Activated T-cell treated with anti-CD3 and anti-CD28 coated beads, Interleukin-2, amount 50 U/mL, for 48 hours (primary cell): ENCODE data around the gene TMEM63A.
A peak's percentile ranks its signal among the peaks of the same experiment; 100 is the strongest.

Experiments used
- DNase-seq, 2 experiments: peaks; one replicate each; pipeline ENCODE4 v3.0.0-alpha.2; 2020

The TMEM63A gene

DNA sequence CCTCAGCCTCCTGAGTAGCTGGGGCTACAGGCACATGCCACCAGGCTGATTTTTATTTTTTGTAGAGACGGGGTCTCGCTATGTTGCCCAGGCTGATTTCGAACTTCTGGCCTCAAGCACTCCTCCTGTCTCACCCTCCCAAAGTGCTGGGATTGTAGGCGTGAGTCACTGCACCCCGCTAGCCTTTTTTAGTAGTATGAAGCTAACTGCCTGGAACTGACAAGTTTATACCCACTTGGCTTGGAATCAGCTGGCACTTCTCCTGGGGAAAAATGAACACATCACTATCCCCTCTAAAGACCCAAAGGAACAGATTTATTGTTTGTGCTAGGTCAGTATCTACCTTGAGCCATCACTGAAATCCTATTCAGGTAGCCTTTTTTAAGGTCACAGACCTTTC is 19.0 kb downstream of the TMEM63A start:
- DNase-seq: no peak

DNA sequence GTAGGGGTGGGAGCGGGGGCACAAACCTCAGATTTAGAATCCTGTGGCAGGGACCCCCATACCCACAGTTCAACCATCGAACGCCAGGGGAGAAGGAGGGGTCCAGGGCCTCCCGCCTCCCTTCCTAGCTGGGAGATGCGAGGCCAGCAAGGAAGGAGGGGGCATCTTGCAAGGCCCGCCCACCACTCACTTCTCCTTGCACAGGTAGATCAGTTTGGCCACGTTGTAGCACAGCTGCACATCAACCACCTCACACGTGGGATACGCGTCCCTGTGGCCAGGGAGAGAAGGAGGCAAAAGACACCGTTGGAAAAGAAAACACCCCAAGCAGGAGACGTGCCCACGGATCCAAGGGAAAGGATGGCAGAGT is 19.6 kb downstream of the TMEM63A start:
- DNase-seq: no peak

- DNase-seq: no peak
These were observed 20.2 kb downstream of the TMEM63A start for GRCh38 chr1:225861834-225862580.

GRCh38 chr1:225860876-225861441 is 21.2 kb downstream of the TMEM63A start:
- no peak for DNase-seq

DNA sequence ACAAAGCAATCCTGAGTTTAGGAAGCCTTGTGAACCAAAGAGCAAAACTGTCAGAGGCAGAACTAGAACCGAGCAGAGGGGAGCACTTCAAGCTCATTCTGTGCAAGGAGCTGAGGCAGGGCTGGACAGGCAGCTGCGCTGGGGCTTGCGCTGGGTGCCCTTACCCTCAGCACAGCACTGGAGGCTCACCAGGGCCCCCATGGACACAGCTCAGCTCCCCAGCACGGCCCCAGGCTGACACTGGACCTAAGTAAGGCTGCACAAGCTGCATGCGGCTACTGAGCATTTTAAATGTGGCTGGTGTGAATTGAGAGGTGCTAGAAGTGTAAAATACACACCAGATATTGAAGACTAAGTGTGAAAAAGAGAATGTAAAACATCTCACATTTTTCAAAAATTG is 22.1 kb downstream of the TMEM63A start:
- DNase-seq: no peak

DNA sequence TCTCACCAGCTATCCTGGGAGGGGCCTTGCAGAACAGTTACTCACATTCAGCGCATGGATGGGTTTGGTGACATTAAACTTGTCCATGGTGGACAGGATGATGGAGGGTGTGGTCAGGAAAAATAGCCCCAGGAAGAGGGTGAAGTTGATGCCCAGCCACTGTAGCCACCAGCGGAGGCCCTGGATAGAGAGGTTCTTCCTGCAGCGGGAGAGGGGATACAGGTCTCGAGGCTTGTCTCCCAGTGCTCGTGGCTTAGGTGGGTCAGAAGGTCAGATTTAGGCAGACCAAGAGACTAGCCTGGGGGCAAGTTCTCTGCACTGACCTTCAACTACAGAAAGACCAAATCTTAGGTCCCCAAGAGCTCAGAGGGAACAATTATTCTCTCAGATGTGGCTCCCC is 23.0 kb downstream of the TMEM63A start:
- DNase-seq: no peak

GRCh38 chr1:225857256-225857655 is 24.9 kb downstream of the TMEM63A start:
- DNase-seq: no peak

DNA sequence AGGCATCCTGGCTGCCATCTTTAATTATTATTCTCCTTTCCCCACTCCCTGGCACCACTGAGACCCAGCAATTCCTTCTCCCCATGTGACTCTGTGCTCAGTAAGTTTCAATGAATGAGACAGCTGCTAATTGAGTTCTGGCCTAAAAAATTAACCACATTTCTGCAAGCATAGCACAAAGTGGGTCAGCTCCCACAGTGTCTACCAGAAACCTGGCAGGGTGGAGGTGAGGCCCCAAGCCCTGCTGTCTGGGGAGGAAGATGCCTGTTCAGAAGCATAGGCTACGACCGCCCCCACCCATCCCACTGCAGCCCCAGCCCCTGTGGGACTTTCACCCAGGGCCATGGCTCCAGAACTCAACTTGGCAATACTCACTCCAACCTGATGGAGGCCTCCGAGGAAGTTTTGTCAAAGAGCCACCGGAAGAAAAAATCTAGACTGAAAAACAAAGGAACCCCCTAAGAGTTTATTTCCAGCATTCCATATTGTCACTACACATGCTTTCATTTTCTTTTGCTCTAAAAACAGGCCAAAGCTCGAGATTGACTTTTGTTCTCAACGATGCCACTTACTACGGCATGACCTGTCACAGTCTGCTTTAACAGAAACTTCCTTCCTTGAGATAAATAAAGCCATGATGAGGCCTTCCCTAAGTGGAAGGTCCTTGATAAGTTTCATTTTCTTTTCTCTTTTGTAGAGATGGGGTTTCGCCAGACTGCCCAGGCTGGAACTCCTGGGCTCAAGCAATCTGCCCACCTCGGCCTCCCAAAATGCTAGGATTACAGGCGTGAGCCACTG is 26.5 kb downstream of the TMEM63A start:
- DNase-seq: no peak

DNA sequence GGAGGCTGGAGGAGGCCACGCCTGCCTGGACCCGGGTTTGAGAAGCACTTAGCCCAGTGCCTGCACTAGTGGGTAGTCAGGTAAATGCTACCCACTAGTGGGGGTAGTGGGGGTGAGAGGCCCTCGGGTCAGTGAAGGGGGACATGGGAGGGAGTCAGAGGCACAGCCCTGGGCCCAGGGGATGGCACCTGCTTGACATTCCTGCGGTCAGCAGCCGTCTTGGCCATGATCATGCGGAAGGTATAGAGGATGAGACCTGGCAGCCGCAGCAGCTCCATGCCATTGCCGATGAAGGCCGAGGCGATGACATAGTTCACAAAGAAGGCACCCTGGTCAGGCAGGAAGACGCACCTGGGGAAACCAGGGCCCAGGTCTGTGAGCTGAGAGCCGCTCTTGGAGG is 28.7 kb downstream of the TMEM63A start:
- DNase-seq: no peak

DNA sequence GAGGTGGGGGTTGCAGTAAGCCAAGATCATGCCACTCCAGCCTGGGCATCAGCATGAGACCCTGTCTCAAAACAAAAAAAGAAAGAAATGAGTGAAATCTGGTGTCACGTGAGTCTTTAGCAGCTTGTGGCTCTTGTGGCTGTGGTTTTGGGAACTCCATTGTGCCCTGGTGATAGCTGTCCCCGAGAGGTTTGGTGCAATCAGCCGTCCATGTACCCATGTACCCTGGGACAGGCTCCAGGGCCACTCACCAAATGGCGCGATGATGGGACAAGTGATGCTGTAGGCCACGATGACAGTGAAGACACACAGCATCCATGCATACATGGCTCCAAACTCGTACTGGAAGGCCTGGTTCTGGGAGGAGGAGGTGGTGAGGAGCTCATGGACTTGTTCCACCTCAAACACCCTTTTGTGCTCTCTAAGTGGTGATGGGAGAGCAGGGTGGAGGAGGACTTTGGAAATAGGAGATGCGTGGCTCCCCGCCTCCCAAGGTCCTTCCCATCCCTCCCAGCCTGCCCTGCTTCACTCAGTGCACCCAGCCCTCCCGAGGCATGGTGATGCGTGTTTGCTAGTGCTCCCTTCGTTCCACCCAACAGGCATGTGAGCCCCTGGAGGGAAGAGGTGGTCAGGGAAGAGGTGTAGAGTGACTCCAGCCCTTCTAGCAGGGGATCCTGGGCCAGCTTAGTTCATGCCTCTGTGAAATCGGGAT is 29.6 kb downstream of the TMEM63A start:
- DNase-seq: no peak

DNA sequence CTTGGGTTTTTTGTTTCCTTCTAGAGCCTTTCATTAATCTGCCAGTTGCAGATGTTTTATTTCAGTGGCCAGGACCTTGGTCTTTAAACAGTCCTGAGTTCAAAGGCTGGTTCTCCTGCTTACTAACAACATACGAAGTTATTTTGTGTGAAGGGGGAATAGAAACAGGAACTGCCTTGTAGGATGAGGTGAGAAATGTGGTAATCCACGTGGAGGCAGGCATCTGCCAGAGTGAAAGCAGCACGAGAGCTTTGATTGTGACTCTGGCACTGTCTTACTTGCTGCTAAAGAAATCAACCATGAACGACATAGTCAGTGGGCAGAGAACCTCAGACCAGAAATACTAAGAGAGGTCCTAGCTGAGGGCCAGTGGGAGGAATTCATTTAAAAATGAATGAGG is 30.4 kb downstream of the TMEM63A start:
- no peak for DNase-seq

- no peak for DNase-seq
These were observed 31.8 kb downstream of the TMEM63A start for GRCh38 chr1:225850370-225850769.

DNA sequence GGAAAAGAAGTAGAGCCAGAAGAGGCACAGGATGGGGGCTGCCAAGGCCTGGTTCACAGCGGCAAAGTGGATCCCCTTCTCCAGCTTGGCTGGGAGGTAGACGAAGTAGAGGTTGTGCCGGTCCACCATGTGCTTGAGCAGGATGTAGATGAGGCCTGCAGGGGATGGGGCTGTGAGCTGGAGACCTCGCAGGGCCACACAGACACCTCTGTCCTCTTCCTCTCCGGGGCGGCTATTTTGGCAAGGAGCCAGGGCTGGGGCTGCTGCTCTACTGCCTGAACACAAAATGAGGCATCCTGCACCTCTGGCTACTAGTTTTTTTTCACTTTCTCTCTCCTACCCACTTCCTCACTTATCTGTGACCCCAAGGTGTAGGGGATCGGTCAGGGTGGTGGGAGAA is 32.3 kb downstream of the TMEM63A start:
- DNase-seq: peak; percentile 30 to 41

DNA sequence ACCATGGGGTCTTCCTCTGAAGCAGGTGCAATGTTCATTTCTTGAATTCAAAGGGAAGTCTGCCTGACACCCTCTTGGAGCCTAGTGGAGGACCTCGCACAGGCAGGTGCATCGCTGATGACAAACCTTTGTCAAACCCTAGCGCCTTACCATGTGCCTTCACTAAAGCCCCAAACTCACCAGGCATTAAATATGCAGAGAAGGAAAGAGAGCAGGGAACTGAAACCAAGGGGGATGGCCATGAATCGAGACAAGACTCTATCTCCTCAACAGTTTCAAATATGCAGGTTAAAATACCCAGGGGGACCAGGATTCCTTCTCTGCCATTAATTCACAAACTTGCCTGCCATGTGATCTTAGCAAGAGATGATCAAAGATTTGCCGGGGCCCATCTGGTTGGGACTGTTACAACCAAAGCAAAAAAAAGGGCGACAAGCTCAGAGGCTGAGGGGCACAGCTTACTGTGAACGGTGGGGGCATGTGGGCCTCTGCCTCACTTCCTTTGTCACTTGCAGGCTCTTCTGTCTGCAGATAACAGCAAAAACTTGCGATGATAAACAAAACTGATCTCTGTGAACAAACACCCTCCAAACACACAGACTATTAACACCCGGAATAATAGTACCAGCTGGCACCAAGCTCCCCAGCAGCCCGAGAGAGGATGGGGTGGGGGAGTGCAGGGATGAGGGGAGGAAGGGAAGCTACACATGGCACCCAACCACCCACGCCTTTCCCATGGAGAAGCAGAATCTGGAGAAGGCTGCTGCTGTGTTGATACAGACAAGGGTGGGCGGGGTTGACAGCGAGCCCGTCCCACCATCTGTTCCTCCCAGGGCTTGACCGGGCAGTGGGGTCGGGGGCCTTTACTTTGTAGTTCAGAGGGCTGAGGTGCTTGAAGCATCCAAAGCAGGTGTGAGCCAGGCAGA is 33.9 kb downstream of the TMEM63A start:
- no peak for DNase-seq

GRCh38 chr1:225847610-225848009 is 34.6 kb downstream of the TMEM63A start:
- DNase-seq: no peak

DNA sequence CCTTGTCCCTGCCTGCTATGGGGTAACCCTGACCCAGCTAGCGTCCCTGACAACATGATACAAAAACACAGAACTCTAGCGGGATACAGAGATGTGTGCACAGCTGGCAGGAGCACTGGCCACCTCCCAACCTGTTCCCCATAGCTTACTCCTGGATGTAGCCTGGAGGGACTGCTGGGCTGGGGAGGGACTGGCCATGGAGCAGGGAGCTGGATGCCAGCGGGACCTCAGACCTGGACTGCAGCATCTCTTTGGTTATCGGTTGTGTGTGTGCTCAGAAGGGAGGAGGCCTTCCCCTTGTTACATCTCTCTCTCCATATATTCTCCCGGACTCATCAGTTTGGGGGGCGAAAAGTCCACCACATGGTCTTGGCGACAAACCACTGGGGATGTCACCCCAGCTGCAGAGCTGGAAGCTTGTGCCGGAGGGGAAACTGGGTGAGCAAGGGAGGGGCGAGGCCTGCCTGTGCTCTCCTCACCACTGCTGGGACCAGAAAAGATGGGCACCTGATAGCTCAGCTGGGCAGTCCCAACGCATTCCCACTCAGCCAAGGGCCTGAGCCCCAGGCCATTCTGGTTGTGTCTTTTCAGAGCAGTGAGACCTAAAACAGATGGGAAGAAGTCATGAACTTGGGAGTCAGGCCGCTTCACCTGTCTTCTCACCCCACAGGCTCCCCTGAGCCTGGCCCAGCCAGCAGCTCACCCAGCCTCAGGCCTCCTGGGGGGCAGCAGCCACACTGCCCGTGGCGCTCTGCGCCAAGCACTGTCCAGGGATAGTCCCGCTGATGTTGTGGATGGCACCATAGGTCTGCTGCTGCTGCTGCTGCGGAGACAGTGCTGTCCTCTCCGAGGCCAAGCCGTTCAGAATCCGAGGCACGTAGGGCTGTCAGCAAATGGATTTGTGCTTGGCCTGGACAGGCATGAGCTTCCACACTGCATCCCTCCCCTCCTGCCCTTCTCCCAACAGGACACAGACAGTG is 35.6 kb downstream of the TMEM63A start:
- DNase-seq: no peak

- DNase-seq: peak; percentile 49 to 55
These were observed 36.5 kb downstream of the TMEM63A start for GRCh38 chr1:225845571-225846259.

DNA sequence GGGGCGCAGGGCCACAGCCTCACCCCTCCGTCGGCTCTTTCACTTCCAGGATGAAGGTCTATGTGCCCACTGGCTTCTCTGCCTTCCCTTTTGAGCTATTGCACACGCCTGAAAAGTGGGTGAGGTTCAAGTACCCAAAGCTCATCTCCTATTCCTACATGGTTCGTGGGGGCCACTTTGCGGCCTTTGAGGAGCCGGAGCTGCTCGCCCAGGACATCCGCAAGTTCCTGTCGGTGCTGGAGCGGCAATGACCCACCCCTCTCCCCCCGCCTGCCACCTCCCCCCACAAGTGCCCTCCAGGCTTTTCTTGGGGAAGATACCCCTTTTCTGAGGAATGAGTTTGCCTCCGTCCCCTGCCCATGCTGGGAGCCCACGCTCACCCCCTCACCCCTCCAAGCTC is 37.1 kb downstream of the TMEM63A start:
- no peak for DNase-seq

DNA sequence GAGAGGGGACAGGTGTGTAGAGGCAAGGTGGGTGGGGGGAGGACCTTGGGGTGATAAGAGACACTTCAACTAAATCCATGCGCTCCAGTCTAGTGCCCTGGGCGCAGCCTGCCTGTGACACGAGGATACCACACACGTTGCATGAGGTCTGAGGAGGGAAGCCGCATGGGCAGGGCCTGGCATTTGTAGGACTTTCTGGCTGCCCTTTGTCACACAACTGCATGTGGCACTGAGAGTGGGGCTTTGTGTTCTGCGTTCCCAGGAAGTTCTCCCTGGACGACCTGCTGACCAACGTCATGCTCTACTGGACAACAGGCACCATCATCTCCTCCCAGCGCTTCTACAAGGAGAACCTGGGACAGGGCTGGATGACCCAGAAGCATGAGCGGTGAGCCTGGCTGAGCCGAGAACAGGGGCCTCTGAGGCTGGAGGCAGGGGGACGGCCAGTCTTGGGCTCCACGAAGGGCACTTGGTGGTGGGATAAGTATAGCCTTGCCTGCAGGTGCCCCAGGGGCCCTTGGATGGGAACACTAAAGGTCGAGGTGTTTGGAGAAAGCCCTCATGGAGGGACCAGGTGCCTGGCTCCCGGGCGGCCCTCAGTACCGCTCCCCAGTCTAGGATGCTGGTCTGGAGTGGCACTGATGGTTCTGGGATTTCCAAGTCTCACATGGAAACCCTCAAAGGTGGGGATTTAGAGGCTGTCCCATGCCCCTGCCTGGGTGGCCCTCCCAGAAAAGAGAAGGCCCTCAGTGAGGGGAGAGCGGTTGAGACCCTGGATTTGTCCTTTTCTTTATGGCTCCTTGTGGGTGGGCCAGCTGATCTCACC is 37.7 kb downstream of the TMEM63A start:
- no peak for DNase-seq

- DNase-seq: no peak
These were observed 38.8 kb downstream of the TMEM63A start for GRCh38 chr1:225843426-225843795.
